Dermis blood vessel endothelial cell (primary cell): ENCODE measurements around the gene PSENEN. TPM values are rescaled to one million over a fixed set of nuclear protein-coding genes. Genes with fewer than 3 reads are reported as not detected.
A peak's percentile ranks its signal among the peaks of the same experiment; 100 is the strongest.

Experiments
- DNase-seq: peaks from one replicate; pipeline ENCODE4 v3.0.0; 2010
- total RNA-seq: library from RNA; depleted of rRNA; stranded (reverse); fragments of >200 nt; gene quantifications from 2 replicates; pipeline ENCODE4 v1.2.3, GENCODE V29; 2014

Gene PSENEN
- total RNA-seq, result 15.1 and 16.1 TPM in 2 replicates

- peak; percentile 100 for DNase-seq
Measured at GRCh38 chr19:35745328-35746086, at the start of gene PSENEN, which contains the start of gene U2AF1L4. Gene PSENEN (plus strand): TSS chr19:35745651. CDS start chr19:35745931, 280 bp downstream. Gene U2AF1L4 (minus strand): TSS chr19:35745418. CDS start chr19:35745391, 27 bp downstream.

- no peak for DNase-seq
Measured at GRCh38 chr19:35695895-35696422, 49.5 kb upstream of the PSENEN start.

GRCh38 chr19:35696835-35697234, 48.6 kb upstream of the PSENEN start:
- no peak for DNase-seq

- DNase-seq, result peak; percentile 99
Measured at GRCh38 chr19:35702223-35703012, 43.0 kb upstream of the PSENEN start.

GRCh38 chr19:35703343-35703742, 42.1 kb upstream of the PSENEN start:
- no peak for DNase-seq

- DNase-seq, result peak; percentile 80
Measured at GRCh38 chr19:35704218-35704617, 41.2 kb upstream of the PSENEN start, which contains the start of gene ZBTB32. Gene ZBTB32 (plus strand): TSS chr19:35704558. CDS start chr19:35714627, 10,069 bp downstream.

GRCh38 chr19:35708391-35708790, 37.1 kb upstream of the PSENEN start:
- no peak for DNase-seq

GRCh38 chr19:35710784-35711723, 34.4 kb upstream of the PSENEN start:
- DNase-seq, result no peak

- no peak for DNase-seq
Measured at GRCh38 chr19:35712567-35713505, 32.6 kb upstream of the PSENEN start.

- no peak for DNase-seq
Measured at GRCh38 chr19:35713506-35713850, 32.0 kb upstream of the PSENEN start.

- DNase-seq, result no peak
Measured at GRCh38 chr19:35713904-35714495, 31.5 kb upstream of the PSENEN start.

GRCh38 chr19:35714601-35715354, 30.7 kb upstream of the PSENEN start:
- no peak for DNase-seq

- no peak for DNase-seq
Measured at GRCh38 chr19:35715355-35715809, 30.1 kb upstream of the PSENEN start.

- peak; percentile 60 for DNase-seq
Measured at GRCh38 chr19:35715981-35716800, 29.3 kb upstream of the PSENEN start.

GRCh38 chr19:35716801-35717664, 28.4 kb upstream of the PSENEN start:
- DNase-seq, result peak; percentile 95

- DNase-seq, result no peak
Measured at GRCh38 chr19:35717665-35718344, 27.6 kb upstream of the PSENEN start, which contains the start of gene KMT2B. Gene KMT2B (plus strand): TSS chr19:35718003. CDS start chr19:35718019, 16 bp downstream.
